ENCODE results near the gene PHLDB1. TPM values are rescaled to one million over a fixed set of nuclear protein-coding genes. Genes with fewer than 3 reads are reported as not detected.

PHLDB1 gene
- polyA plus RNA-seq, 2 of the 4 experiments (the other 2 are of a cell fraction) = 5.9 to 20.0 TPM

DNA sequence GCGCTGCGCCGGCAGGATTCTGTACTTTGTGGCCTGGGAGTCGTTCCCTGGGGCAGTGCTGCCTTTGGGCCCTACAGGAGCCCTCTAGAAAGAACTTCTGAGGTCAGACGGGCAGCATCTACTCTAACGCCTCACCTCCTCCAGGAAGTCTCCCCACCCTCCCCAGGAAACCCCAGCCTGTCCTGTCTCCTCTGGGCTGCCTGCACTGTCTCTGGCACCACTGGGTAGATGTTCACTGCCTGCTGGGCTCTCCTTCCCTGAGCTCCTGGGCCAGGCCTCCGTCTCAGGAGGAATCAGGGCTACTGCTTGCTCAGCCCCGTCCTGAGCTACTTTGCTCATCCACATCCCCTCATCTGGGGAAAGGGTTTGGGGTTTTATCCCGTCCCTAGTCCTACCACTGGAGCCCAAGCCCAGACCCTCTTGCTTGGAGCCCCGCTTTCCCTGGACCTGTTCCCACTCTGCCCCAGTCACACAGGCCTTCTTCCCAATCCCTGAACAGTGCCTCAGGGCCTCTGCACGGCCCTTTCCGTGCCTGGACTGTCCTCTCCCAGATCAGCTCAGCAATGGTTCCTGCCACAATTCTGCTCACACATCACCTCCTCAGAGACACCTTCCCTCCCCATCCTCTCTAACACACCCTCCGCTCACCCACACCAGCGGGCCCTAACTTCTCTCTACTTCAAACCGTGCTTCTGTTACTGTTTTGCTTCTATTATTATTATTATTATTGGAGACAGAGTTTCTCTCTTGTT is 83.3 kb downstream of the PHLDB1 start (continued):
- no peak for TF ChIP-seq MAZ (IDR thresholded peaks at IDR 0.05; ENCODE audit: borderline replicate concordance, low read depth, low read length)
- TF ChIP-seq, protein P1, sequence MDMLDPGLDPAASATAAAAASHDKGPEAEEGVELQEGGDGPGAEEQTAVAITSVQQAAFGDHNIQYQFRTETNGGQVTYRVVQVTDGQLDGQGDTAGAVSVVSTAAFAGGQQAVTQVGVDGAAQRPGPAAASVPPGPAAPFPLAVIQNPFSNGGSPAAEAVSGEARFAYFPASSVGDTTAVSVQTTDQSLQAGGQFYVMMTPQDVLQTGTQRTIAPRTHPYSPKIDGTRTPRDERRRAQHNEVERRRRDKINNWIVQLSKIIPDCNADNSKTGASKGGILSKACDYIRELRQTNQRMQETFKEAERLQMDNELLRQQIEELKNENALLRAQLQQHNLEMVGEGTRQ (IDR thresholded peaks at IDR 0.05) = no peak
- no peak for TF ChIP-seq GATA3 (IDR thresholded peaks at IDR 0.05; ENCODE audit: borderline replicate concordance)

DNA sequence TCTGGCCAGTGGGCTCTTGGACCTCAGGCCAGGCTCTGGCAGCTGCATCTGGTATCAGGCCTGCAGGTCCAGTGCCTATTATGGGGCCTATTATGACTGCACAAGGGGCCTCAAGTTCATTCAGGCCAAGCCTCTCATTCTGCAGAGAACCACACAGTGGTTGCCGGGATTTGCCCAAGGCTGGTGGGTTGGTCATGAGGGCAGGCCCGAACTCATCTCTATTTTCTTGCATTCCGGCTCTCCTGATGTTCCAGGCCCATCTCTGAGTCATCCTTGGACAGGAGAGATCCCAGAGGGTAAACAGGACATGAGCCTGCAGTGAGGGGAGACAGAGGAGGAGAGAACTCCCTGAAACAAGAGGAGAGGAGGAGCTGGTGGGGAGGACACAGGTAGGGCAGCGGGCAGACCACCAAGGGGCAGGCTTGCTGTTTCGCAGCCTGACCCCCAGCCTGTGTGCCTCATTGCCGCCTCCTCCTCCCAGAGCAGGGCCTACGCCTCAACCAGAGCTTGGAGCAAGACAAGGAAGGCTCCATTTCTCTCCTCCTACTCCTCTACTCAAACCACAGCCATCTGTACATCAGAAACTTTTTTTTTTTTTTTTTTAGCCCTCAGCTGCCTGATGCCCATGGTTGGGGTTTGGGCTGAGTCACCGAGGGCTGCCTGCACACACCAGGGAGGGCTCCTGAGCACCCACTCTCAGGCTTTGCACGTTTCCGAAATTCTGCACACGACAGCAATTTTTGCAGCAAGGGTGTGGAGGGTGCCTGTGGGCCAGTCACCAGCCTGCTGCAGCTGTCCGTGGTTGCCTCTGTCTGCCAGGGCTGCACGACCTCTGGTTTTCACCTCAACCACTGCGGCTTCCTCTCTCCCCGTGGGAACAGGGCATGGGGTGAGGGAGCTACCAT is 84.8 kb downstream of the PHLDB1 start:
- H3K4me2 ChIP-seq = no peak overlapping the region
- H3K27ac ChIP-seq = 0 out of 6 replicates have a peak overlapping the region, but pooled peaks of 1 of the 2 experiments have one; percentile 20
- FAIRE-seq (no peak), ATAC-seq (no peak), DNase-seq (ENCODE audit: low read depth in 1 of 2, low spot score in 1 of 2) (no peak)
- H3K4me3 ChIP-seq = no peak overlapping the region
- CTCF ChIA-PET = interaction anchor here (0.8 to 5.3 kb wide), 5 partner anchors 70 to 266 kb away, joined by 3 to 61 read pairs (median 4); partner anchors contain the start of genes DDX6 and UPK2
- POLR2A ChIA-PET = no interaction called here
- TF ChIP-seq CBX8 (IDR thresholded peaks at IDR 0.05) (no peak), GATA3 (IDR thresholded peaks at IDR 0.05; ENCODE audit: borderline replicate concordance) (no peak), NPAS2 (CRISPR knock-in tag; IDR thresholded peaks at IDR 0.05; ENCODE audit: borderline replicate concordance) (no peak), PHF8 (IDR thresholded peaks at IDR 0.05; ENCODE audit: borderline replicate concordance, low read depth) (no peak), HDAC2 (IDR thresholded peaks at IDR 0.05) (no peak), POLR2A (IDR thresholded peaks at IDR 0.05; ENCODE audit: low read length) (no peak)
- TF ChIP-seq, protein P2, sequence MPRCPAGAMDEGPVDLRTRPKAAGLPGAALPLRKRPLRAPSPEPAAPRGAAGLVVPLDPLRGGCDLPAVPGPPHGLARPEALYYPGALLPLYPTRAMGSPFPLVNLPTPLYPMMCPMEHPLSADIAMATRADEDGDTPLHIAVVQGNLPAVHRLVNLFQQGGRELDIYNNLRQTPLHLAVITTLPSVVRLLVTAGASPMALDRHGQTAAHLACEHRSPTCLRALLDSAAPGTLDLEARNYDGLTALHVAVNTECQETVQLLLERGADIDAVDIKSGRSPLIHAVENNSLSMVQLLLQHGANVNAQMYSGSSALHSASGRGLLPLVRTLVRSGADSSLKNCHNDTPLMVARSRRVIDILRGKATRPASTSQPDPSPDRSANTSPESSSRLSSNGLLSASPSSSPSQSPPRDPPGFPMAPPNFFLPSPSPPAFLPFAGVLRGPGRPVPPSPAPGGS (IDR thresholded peaks at IDR 0.05) = no peak
- TF ChIP-seq, protein P3, sequence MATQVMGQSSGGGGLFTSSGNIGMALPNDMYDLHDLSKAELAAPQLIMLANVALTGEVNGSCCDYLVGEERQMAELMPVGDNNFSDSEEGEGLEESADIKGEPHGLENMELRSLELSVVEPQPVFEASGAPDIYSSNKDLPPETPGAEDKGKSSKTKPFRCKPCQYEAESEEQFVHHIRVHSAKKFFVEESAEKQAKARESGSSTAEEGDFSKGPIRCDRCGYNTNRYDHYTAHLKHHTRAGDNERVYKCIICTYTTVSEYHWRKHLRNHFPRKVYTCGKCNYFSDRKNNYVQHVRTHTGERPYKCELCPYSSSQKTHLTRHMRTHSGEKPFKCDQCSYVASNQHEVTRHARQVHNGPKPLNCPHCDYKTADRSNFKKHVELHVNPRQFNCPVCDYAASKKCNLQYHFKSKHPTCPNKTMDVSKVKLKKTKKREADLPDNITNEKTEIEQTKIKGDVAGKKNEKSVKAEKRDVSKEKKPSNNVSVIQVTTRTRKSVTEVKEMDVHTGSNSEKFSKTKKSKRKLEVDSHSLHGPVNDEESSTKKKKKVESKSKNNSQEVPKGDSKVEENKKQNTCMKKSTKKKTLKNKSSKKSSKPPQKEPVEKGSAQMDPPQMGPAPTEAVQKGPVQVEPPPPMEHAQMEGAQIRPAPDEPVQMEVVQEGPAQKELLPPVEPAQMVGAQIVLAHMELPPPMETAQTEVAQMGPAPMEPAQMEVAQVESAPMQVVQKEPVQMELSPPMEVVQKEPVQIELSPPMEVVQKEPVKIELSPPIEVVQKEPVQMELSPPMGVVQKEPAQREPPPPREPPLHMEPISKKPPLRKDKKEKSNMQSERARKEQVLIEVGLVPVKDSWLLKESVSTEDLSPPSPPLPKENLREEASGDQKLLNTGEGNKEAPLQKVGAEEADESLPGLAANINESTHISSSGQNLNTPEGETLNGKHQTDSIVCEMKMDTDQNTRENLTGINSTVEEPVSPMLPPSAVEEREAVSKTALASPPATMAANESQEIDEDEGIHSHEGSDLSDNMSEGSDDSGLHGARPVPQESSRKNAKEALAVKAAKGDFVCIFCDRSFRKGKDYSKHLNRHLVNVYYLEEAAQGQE (IDR thresholded peaks at IDR 0.05) = no peak
- 79% methylated on average over 14 of the region's 15 CpGs for WGBS (ENCODE audit: missing lambda C conversion rate)
- peaks cover 11% of the 10 kb centered on the region; the same call in 1 of the 3 replicates for H3K4me1 ChIP-seq
- no peaks in the 10 kb centered on the region for H3K9me3 ChIP-seq

DNA sequence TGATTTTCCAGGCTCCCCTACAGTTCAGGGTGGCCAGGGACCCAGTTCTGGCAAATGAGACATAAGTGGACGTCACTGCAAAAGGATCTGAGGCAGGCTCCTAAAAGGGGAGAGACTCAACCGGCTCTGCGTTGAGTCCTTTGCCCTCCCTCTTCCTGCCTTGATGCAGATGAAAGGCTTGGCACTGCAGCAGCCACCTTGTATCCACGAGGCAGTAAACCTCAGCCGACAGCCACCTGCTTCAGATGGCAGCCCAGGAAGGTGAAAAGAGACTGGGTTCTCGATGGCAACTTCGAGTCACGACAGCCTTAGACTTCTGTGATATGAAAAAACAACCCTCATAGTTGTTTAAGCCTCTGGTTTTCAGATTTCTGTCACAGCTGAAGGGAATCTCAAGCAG is 86.8 kb downstream of the PHLDB1 start:
- H3K4me3 ChIP-seq = no peak overlapping the region
- H3K4me1 ChIP-seq = peaks cover 11% of the 10 kb centered on the region; the same call in 1 of the 3 replicates
- TF ChIP-seq, protein P1 (IDR thresholded peaks at IDR 0.05) = no peak
- TF ChIP-seq GATA3 (IDR thresholded peaks at IDR 0.05; ENCODE audit: borderline replicate concordance) = no peak
- TF ChIP-seq, protein P3 (IDR thresholded peaks at IDR 0.05) = no peak
- TF ChIP-seq SMC3 (IDR thresholded peaks at IDR 0.05) = no peak
- TF ChIP-seq NPAS2 (CRISPR knock-in tag; IDR thresholded peaks at IDR 0.05; ENCODE audit: borderline replicate concordance) = no peak
- no peak for TF ChIP-seq HEYL (CRISPR knock-in tag; IDR thresholded peaks at IDR 0.05)
- no peak for TF ChIP-seq FOXS1 (CRISPR knock-in tag; IDR thresholded peaks at IDR 0.05)
- TF ChIP-seq PHF8 (IDR thresholded peaks at IDR 0.05; ENCODE audit: borderline replicate concordance, low read depth) = no peak
- no peak for TF ChIP-seq RARB (CRISPR knock-in tag; IDR thresholded peaks at IDR 0.05)
- DNase-seq (ENCODE audit: low read depth in 1 of 2, low spot score in 1 of 2) = no peak
- 82% methylated on average over 7 of the region's 8 CpGs for WGBS (ENCODE audit: missing lambda C conversion rate)
- FAIRE-seq = no peak
- ATAC-seq = no peak
- ChIA-PET CTCF (interaction anchor here (0.6 to 1.1 kb wide), 4 partner anchors 37 to 250 kb away, joined by 3 to 4 read pairs (median 3); no protein-coding TSS in a partner anchor), POLR2A (no interaction called here)
- no peaks in the 10 kb centered on the region for H3K9me3 ChIP-seq
- no peak overlapping the region for H3K27ac ChIP-seq
- no peak overlapping the region for H3K4me2 ChIP-seq
